ENCODE results near the gene PRSS2.
A peak's percentile ranks its signal among the peaks of the same experiment; 100 is the strongest.
"Not testable (repeated sequence)": the region's sequence is repeated elsewhere in the genome, so short reads cannot be mapped to it uniquely, and the experiment has no call there.

Gene PRSS2

GRCh38 chr7:142776206-142776844, 5.6 kb downstream of the PRSS2 start:
- peaks cover 28% of the 10 kb centered on the region for H3K27me3 Mint-ChIP-seq (ENCODE audit: low read depth, poor library complexity)
- H3K4me3 Mint-ChIP-seq, result no peak overlapping the region
- DNase-seq, result no peak
- peaks cover 4% of the 10 kb centered on the region for H3K4me1 Mint-ChIP-seq
- no peaks in the 10 kb centered on the region for H3K9me3 Mint-ChIP-seq
- no peak overlapping the region for H3K27ac Mint-ChIP-seq
- H3K36me3 Mint-ChIP-seq (ENCODE audit: low read depth), result no peaks in the 10 kb centered on the region
- TF ChIP-seq CTCF (IDR thresholded peaks at IDR 0.05), result no peak

- H3K9me3 Mint-ChIP-seq; H3K4me3 Mint-ChIP-seq; H3K4me1 Mint-ChIP-seq; DNase-seq; H3K27ac Mint-ChIP-seq; H3K36me3 Mint-ChIP-seq (ENCODE audit: low read depth): not testable (repeated sequence)
- peaks cover 24% of the 10 kb centered on the region for H3K27me3 Mint-ChIP-seq (ENCODE audit: low read depth, poor library complexity)
Measured at GRCh38 chr7:142776845-142777225, 6.1 kb downstream of the PRSS2 start.

DNA sequence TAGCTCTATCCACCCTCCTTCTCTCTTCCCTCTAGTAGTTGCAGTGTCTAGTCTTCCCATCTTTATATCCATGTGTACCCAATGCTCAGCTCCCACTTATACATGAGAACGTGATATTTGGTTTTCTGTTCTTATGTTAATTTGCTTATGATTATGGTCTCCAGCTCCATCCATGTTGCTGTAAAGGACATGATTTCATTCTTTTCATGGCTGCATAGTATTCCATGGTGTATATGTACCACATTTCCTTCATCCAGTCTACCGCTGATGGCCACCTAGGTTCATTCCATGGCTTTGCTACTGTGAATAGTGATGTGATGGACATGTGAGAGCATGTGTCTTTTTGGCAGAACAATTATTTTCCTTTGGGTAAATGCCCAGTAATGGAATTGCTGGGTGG, 6.5 kb downstream of the PRSS2 start:
- H3K36me3 Mint-ChIP-seq (ENCODE audit: low read depth), result no peaks in the 10 kb centered on the region
- H3K27me3 Mint-ChIP-seq (ENCODE audit: low read depth, poor library complexity), result peaks cover 26% of the 10 kb centered on the region
- DNase-seq, result no peak
- H3K4me1 Mint-ChIP-seq, result peaks cover under 1% of the 10 kb centered on the region
- no peaks in the 10 kb centered on the region for H3K9me3 Mint-ChIP-seq
- no peak overlapping the region for H3K27ac Mint-ChIP-seq
- H3K4me3 Mint-ChIP-seq, result no peak overlapping the region
- no peak for TF ChIP-seq CTCF (IDR thresholded peaks at IDR 0.05)

DNA sequence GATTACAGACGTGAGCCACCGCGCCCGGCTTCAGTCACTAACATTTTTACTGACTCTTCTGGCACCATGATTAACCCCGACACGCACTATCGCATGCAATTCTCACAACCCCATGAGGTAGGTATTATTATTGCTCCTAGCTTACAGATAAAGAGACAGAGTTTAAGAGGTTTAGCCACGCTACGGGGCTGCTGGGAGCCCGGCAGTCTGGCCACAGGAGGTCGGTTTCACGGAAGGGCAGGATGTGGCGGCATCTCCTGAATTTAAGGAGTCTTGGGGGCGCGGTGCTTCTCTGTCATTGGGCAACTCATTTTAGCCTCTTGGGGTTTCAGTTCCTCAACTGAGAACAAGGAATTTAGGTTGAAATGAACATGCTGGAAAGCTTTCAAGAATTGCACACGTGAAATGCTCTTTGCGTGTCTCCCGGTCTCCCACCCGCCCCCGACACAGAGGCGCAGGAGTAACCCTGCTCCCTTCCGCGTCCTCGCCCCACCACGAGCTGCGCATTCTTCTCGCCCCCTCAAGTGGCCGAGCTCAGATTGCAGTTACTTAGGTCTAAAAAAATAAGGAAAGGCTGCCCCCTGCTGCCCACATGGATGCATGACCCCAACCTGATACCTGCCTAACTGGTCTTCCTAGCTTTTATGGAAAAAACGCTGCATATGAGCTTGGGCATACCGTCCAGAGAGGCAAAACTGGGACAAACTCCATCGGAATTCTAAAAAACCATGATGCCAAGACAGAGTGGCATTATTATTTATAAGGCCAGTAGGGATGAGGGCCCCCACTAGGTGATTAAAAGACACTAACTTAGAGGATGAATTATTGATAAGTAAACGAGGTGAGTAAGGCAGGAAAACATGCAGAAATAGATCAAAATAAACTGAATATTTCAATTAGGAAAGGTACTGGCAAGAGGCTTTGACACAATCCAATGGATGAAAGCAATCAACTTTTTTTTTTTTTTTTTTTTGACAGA, 12.4 kb downstream of the PRSS2 start:
- TF ChIP-seq CTCF (IDR thresholded peaks at IDR 0.05), result peak; percentile 94
- H3K27ac Mint-ChIP-seq, result no peak overlapping the region
- H3K4me3 Mint-ChIP-seq, result peak overlapping the region; percentile 78
- DNase-seq, result peak; percentile 89
- H3K27me3 Mint-ChIP-seq (ENCODE audit: low read depth, poor library complexity), result peaks cover 29% of the 10 kb centered on the region
- no peaks in the 10 kb centered on the region for H3K9me3 Mint-ChIP-seq
- peaks cover 6% of the 10 kb centered on the region for H3K4me1 Mint-ChIP-seq
- H3K36me3 Mint-ChIP-seq (ENCODE audit: low read depth), result no peaks in the 10 kb centered on the region

DNA sequence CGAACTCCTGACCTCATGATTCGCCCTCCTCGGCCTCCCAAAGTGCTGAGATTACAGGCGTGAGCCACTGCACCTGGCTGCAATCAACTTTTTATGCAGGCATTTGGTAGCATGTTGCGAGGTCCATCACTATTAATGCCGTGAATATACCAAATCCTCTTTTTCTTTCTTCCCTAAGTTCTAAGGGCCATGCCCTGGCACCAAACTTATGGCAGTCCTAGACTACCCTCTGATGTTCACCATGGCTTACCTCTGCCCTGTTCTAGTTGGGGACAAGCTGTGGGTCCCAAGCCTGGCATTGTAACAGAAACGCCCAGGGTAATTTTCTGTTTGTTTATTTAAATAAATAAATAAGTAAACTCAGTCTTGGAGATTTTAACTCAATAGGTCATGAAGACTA, 13.3 kb downstream of the PRSS2 start:
- no peak for DNase-seq
- H3K27me3 Mint-ChIP-seq (ENCODE audit: low read depth, poor library complexity), result peaks cover 30% of the 10 kb centered on the region
- TF ChIP-seq CTCF (IDR thresholded peaks at IDR 0.05), result no peak
- H3K27ac Mint-ChIP-seq, result no peak overlapping the region
- H3K4me1 Mint-ChIP-seq, result peaks cover 6% of the 10 kb centered on the region
- no peaks in the 10 kb centered on the region for H3K36me3 Mint-ChIP-seq (ENCODE audit: low read depth)
- no peaks in the 10 kb centered on the region for H3K9me3 Mint-ChIP-seq
- no peak overlapping the region for H3K4me3 Mint-ChIP-seq

DNA sequence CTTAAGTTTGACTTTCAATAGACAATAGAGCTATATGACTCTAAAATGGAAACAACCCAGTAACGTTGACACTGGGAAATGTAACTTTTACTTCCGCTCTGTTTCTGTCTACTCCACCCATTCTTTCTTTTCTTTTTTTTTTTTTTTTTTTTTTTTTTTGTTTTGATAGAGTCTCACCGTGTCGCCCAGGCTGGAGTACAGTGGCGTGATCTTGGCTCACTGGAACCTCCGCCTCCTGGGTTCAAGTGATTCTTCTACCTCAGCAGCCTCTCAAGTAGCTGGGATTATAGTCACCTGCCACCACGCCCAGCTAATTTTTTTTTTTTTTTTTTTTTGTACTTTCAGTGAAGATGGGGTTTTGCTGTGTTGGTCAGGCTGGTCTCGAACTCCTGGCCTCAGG, 13.9 kb downstream of the PRSS2 start:
- H3K4me3 Mint-ChIP-seq, result no peak overlapping the region
- peaks cover 6% of the 10 kb centered on the region for H3K4me1 Mint-ChIP-seq
- no peak overlapping the region for H3K27ac Mint-ChIP-seq
- H3K36me3 Mint-ChIP-seq (ENCODE audit: low read depth), result no peaks in the 10 kb centered on the region
- peaks cover 35% of the 10 kb centered on the region for H3K27me3 Mint-ChIP-seq (ENCODE audit: low read depth, poor library complexity)
- no peak for DNase-seq
- no peak for TF ChIP-seq CTCF (IDR thresholded peaks at IDR 0.05)
- no peaks in the 10 kb centered on the region for H3K9me3 Mint-ChIP-seq
